Epithelial cell of proximal tubule (primary cell): ENCODE measurements around the gene RBM47. TPM values are rescaled to one million over a fixed set of nuclear protein-coding genes. Genes with fewer than 3 reads are reported as not detected.
A peak's percentile ranks its signal among the peaks of the same experiment; 100 is the strongest.

Experiments used
- DNase-seq: peaks from one replicate; pipeline ENCODE4 v3.0.0-alpha.2; 2011; ENCODE audit warnings: low read depth
- H3K4me3 ChIP-seq: 2 replicates; pipeline ENCODE4 v1.5.1; 2011; ENCODE audit warnings: low read depth, mild to moderate bottlenecking, low read length
- CTCF ChIP-seq: conservative IDR thresholded peaks from 2 replicates; pipeline ENCODE4 v1.5.1; 2012; ENCODE audit warnings: low read depth, mild to moderate bottlenecking, low read length
- total RNA-seq: library from RNA; depleted of rRNA; stranded (reverse); fragments of >200 nt; gene quantifications from 2 replicates; pipeline ENCODE4 v1.2.3, GENCODE V29; 2015

The RBM47 gene
- total RNA-seq, 1 donor from 2014 or later = 42.9 TPM

- DNase-seq = no peak
- peak overlapping the region; percentile 82 for H3K4me3 ChIP-seq
- TF ChIP-seq CTCF = peak; percentile 7
Observed at GRCh38 chr4:40515037-40515397, 114.6 kb downstream of the RBM47 start.

- peak overlapping the region; percentile 82 for H3K4me3 ChIP-seq
- DNase-seq = no peak
- TF ChIP-seq CTCF = no peak
Observed at GRCh38 chr4:40514497-40514951, 115.1 kb downstream of the RBM47 start.

GRCh38 chr4:40511036-40511614, 118.5 kb downstream of the RBM47 start:
- no peak for TF ChIP-seq CTCF
- H3K4me3 ChIP-seq = peak overlapping the region; percentile 82
- DNase-seq = no peak

- DNase-seq = no peak
- TF ChIP-seq CTCF = peak; percentile 44
- no peak overlapping the region for H3K4me3 ChIP-seq
Observed at GRCh38 chr4:40507977-40508376, 121.7 kb downstream of the RBM47 start.

GRCh38 chr4:40506492-40506891, 123.2 kb downstream of the RBM47 start:
- H3K4me3 ChIP-seq = no peak overlapping the region
- no peak for DNase-seq
- TF ChIP-seq CTCF = no peak

GRCh38 chr4:40506066-40506465, 123.6 kb downstream of the RBM47 start:
- DNase-seq = no peak

More at GRCh38 chr4:40506066-40506465, 123.6 kb downstream of the RBM47 start:
- no peak for TF ChIP-seq CTCF
- H3K4me3 ChIP-seq = no peak overlapping the region
